Pericardium fibroblast (primary cell): ENCODE measurements around the gene MBD2. TPM values are rescaled to one million over a fixed set of nuclear protein-coding genes. Genes with fewer than 3 reads are reported as not detected.

Experiments used
- total RNA-seq: library from RNA; depleted of rRNA; stranded (reverse); fragments of >200 nt; gene quantifications from 2 replicates; pipeline ENCODE4 v1.2.3, GENCODE V29; 2015

MBD2 gene
- total RNA-seq, result 14.6 and 20.0 TPM in 2 replicates

GRCh38 chr18:54224379-54225014 lies at the start of gene MBD2:
TSS of gene MBD2 (minus strand) at chr18:54224669. CDS start at chr18:54224559, 110 bp downstream.

Other genes with a start within 250 kb of the MBD2 start
- 9.7 and 11.1 TPM in 2 replicates for gene POLI, start 44.8 kb upstream of the MBD2 start, total RNA-seq
- not detected in 2 replicates for gene STARD6, start 133.2 kb upstream of the MBD2 start, total RNA-seq
- 0.94 and 2.0 TPM in 2 replicates for gene C18orf54, start 133.2 kb upstream of the MBD2 start, total RNA-seq